DMS53 (cell line): ENCODE data around the gene KNDC1.

Experiments used
- DNase-seq: peaks from one replicate; lab custom pipeline; 2025; lab: John Stamatoyannopoulos, UW

The KNDC1 gene

DNA sequence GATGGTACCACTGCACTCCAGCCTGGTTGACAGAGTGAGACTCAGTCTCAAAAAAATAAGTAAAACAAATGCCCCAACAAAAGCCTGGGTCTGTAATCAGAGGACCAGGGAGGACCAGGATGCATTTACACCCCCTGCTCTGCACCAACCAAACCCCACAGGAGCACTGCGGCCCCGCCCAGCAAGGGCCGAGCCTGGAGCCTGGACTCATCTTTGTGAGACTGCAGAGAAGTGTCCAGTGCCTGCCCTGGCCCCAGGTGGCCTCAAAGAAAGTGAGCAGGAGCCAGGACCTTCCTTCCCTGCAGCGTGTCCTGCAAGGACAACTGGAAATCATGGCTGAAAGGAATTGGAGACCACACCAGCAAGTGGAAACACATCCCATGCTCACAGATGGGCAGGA, 31.6 kb downstream of the KNDC1 start:
- no peak for DNase-seq

DNA sequence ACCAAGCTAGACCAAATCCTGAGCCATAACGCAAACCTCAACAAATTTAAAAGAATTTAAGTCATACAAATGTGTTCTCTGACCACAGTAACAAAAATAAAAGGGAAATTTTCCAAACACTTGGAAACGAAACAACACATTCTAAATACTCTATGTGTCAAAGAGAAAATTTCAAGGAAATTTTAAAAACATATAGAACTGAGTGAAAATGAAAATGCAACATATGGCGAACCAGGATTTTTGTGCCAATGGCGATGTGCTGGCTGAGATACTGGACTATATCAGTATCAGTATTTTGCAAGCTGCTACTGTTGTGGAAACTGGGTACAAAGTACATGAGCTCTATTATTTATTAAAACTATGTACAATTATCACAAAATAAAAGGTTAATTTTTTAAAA, 34.1 kb downstream of the KNDC1 start:
- no peak for DNase-seq

DNA sequence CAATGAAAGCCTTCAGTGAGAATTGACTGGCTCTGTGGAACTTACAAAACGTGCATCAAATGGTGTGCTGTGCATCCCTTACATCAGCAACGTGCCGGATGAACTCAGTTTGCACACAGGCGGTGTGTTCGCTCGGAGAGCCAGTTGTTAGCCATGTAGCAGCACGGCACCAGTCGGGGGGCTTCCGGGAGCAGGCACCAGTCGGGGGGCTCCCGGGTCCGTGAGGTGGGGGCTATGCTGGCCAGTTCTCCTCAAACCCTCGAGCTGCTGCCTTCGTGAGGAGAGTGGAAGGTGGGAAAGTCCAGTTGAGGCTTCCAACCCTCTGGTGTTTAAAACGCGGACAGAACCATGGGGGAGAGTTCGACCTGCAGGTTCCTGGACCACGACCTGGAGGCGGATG, 35.1 kb downstream of the KNDC1 start:
- no peak for DNase-seq

DNA sequence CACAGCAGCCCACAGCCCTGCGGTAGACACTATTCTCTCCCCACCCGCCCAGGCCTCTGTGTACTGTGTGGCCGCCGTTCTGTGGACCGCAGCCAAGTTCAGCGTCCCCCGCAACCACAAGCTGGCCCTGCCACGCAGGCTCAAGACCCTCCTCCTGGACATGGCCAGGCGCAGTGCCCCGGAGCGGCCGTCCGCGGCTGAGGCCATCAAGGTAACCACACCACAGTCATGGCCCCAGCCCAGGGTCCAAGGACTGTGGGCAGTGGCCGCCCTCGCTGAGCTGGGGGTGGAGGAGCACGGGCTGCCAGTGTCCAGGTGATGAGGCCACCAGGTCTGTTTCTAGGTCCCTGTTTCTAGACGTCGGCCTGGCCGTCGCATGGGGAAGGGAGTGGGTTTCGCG, 35.6 kb downstream of the KNDC1 start:
- no peak for DNase-seq

DNA sequence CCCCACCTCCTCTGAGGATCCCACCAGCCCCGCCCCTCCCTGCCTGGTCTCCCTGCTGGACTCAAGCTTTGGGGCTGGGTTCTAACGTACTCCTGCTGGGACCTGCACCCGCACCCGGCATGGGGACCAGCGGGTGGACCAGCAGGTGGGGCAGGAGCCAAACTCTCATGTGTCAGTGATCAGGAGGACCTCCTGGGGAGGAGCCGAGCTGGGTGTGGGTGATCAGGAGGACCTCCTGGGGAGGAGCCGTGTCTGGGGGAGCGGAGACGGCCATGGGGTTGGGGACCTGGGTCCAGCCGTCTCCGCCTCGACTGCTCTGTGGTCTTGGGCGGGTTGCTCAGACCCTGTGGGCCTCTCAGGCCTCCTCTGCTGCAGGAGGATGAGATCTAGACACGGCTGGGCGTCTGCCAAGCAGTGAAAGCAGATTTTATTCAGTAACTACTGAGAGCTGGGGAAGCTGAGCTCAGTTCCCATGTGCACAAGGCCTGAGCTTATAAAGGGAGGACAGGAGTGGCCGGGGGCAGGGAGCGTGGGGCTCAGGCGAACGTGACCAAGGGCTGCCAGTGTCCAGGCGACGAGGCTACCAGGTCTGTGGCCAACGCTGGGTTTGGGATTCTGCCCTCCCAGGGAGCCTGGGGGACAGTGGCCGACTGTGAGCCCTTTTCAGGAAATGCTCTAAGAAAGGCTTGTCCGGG, 36.3 kb downstream of the KNDC1 start:
- DNase-seq, result no peak

DNA sequence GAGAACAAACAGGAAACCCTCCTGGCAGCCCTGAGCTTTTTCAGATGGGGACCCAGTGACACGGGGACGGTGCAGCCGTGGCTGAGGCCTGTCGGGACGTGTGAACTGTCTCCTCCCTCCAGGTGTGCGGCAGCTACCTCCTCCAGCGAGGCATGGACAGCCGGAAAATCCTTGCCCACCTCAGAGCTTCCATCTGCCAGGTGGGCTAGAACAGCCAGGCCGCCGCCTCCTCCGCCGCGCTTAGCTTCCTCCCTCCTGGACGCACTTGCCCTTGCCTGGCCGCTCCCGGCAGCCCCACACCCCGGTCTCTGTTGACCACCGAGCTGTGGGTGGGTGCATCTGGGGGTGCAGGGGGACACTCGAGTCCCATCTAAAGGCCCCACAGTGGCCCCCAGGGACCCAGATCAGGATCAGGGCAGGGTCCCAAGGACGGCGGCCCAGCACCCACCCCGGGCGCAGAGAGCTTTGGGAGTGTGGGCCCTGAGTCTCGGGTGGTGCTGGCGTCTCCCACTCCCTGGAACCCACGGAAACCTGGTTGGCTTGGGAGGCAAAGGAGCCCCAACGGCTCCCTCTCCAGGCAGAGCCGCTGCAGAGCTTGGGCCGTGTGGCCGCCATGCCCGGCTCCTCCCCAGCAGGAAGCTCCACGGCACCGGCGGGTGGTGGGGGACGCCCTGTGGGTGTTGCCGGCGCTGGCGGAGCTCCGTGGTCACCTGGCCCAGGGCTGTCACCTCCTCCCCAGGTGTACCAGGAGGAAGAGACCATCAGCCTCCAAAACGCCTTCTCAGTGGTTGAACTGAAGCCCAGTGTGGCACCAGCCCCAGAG, 37.1 kb downstream of the KNDC1 start:
- DNase-seq, result no peak

DNA sequence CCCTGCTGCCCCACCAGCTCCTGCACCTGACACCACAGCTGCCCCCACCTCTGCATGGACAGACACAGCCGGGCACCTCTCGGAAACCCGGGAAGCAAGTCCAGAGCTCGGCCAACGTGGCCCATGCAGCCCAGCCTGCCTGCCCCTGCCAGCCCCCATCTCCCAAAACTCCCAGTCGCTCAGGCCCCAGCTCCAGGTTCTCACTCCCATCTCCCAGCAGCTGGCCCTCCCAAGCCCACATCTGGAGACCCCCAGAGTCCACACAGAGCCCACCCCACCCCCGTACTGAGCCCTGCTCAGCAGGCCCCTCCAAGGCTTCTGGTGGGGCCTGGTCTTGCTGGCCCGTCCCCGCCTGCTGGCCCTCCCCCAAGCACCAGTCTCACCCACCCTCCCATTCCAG, 37.8 kb downstream of the KNDC1 start:
- no peak for DNase-seq

DNA sequence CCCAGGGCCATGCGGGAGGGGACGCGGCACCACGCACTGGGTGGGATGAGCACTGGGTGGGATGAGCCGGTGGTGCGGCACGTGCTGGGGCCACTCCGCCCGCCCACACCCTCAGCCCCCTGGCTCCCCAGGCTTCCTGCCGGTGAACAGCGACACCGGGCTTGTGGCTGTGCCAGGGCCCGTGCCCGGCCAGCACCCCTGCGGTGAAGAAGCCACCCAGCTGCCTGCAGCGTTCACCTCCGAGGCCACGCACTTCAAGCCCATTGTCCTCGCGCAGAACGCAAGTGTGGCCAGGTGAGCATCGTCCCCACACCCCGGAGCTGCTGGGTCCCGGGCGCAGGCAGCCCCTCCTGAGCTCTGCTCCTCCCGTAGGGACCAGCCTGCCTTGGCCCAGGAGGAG, 38.2 kb downstream of the KNDC1 start:
- no peak for DNase-seq

DNA sequence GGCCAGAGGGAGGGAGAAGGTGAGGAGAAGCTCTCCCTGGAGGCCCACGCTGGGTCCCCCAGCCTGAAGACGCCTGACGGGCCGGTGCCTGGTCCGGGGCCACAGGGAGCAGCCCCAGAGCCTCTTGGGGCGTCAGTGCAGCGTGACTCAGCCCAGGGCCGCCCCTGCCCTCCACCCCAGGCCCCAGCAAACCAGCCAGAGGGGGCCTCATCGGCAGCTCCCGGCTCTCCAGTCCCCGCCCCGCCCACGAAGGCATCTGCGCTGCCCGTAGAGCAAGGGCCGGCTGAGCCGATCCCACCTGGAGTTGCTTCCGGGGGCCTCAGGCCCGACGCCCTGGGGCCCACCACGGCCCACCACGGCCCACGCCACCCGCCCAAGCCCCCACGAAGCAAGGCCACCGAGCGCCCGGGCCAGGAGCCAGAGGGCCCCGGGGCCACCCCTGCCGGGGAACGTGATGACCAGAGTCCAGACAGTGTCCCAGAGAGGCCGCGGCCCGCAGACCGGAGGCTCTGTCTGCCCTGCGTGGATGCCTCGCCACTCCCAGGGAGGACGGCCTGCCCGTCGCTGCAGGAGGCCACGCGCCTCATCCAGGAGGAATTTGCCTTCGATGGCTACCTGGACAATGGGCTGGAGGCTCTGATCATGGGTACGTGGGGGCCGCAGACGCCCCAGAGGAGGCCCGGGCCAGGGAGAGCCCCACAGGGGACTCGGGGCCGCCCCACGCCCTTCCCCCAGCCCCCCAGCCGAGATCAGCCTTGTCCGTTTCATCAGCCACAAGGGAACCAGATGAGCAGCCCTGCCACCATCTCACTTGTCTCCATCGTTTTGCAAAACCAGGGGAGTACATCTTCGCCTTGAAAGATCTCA, 38.8 kb downstream of the KNDC1 start:
- no peak for DNase-seq

DNA sequence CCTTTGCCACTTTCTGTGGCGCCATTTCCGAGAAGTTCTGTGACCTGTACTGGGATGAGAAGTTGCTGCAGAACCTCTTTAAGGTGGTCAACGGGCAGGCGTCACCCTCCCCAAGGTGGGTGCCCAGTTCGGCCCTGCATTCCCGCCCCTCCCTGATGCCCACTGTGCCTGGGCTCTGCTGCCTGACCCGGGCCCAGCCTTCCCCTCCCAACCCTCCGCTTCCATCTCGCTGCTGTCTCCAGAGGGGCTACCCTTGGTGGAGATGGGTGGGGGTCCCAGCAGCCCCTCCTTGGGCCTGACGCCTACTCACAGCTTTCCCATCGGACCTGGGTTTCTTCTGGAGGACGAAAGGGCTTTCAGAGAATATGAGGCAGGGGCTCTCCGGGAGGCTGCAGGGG, 39.5 kb downstream of the KNDC1 start:
- no peak for DNase-seq

DNA sequence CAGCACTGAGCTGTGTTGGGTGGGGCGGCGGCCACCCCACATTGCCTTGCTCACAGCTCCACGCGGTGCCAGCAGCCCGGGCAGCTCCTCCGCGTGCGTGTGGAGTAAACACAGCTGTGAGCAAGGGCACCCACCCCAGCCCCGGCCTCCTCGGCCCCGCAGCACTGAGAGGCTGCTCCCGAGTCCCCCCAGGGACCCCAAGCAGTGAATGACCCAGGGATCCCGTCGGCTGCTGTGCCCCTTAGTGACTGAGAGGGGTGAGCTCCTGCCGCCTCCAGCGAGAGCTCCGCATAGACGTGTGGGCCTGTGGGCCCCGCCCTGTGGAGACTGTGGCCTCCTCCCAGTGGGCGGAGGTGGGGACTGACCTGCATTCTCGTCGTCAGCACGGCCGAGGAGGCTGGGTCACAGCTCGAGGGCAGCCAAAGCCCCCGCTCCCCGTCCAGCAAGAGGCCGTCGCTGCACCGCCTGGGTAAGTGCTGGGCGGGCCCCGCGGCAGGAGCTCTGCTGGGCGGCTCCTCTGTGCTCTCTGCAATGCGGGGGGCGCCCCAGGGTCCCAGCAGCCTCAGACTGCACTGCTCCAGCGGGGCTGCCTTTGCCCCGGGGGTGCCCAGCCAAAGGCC, 40.1 kb downstream of the KNDC1 start:
- DNase-seq, result no peak

DNA sequence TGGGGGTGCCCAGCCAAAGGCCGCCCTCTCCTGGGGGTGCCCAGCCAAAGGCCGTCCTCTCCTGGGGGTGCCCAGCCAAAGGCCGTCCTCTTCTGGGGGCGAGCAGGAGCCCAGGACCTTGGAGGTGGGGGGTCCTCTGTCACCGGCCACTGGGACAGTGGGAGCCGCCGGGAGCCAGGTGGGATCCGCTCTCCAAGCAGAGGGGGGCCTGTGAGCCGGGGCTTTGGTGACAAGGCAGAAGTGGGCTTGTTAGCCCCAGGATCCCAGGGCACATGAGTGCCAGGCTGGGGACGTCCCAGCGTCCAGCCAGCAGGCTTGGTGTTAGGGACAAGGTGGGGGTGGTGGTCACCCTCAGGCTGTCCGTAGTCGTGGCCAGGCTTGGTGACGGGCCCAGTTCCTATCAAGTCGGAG, 40.6 kb downstream of the KNDC1 start:
- no peak for DNase-seq

DNA sequence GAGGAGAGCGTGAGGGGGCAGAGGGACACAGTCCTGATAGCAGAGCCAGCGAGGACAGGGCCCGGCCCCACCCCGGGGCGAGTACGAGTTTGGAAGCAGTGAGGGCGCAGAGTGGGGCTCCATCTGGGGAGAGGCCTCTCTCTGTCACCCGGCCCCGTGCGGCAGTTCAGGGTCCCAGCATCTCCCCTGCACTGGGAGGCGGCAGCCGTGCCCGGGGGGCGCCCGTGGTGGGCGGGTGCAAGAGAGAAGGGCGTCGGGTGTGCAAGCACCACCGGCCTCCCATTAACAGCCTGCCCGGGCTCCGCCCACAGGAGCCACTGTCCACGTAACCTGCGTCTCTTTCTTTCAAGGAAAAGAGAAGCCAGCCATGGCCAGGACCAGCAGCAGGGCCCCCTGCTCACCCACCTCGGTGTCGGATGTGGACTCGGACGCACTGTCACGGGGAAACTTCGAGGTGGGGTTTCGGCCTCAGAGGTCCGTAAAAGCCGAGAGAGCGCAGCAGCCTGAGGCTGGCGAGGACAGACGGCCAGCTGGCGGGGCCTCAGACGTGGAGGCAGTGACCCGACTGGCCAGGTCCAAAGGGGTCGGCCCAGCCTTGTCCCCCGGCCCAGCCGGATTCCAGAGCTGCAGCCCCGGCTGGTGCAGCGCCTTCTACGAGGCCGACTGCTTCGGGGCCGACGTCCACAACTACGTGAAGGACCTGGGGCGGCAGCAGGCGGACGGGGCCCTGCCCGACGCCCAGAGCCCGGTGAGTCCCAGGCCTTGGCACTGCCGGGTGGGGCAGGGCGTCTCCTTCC, 41.3 kb downstream of the KNDC1 start:
- DNase-seq, result no peak

DNA sequence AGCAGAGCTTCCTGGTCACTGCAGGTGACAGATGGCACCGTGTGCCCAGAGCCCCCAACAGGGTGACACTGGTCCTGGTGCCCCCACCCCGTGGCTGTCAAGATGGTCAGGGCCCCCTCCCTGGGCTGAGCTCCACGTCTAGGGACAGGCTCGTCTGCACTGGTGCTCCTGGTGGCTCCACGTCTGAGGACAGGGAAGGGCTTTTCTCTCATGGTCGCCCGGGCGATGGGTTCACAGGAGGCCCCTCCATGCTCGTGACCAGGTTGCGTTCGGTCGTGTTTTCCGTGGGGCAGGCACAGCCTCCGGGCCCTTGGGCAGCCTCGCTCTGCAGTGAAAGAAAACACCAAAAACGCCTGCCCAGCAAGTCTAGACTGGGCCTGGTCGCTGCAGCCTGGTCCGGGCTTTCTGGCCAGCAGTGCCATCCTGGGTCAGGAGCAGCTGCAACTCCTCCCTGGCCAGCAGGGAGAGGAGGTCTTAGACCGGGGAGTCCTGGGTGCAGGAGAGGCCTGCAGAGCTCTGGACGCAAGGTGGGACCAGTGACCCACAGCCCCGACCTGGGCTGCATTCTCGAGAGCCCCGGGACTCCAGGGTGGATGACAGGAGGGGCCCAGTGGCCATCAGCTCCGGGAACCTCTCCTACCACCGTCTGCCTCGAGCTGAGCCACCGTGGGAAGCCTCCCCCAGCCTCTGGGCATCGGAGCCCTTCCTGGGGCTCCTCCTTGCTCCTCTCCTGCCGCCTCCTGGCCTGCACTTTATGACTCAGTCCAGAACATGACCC, 42.1 kb downstream of the KNDC1 start:
- no peak for DNase-seq

DNA sequence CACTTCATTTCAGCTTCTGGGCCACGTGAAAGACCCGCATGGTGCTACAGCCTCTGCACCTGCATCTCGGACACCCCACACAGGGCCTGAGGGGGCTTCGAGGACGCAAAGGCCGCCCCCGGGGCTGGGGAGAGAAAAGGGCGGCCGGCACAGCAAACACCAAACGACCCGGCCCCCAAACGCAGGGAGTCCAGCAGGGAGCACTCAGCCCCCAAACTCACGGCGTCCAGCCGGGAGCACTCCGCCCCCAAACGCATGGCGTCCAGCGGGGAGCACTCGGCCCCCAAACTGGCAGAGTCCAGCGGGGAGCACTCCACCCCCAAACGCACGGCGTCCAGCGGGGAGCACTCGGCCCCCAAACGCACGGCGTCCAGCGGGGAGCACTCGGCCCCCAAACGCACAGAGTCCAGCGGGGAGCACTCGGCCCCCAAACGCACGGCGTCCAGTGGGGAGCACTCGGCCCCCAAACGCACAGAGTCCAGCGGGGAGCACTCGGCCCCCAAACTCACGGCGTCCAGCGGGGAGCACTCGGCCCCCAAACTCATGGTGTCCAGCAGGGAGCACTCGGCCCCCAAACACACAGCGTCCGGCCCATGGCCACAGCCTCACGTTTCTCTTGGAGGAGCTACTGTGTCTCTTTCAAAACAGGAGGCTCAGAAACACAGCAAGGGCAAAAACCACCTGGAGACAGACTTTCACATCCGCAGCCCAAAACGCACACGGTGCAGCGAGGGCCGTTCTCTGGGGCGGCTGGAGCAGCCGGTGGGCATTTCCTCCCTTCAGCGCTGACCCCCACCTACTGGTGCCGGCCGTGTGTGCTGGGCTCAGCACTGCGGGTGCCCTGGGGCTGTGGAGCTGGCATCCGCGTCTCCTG, 43.0 kb downstream of the KNDC1 start:
- DNase-seq, result no peak

DNA sequence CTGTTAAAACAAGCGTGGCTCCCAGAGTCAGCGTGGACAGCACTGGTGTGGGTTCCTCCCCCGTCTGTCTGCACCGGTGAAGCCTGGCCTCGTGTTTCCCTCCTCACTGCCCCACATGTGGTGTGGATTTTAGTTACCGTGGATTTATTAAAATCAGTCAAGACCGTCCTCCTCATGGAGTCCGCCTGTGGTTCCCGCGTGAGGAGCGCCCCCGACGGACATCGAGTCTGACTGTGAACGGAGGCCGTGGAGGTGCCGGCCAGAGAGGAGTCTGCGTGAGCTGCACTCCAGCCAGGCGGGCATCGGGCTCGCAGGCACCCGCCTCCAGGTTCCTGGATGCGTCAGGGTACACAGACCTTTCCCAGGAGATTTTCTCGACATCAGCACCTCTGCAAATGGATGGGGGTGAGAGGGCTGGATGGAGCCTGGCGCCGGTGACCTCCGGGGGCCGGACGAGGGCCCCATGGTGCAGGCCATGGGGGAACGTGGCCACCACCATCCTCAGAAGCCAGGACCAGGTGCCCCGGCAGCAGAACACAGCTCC, 43.7 kb downstream of the KNDC1 start:
- DNase-seq, result no peak

DNA sequence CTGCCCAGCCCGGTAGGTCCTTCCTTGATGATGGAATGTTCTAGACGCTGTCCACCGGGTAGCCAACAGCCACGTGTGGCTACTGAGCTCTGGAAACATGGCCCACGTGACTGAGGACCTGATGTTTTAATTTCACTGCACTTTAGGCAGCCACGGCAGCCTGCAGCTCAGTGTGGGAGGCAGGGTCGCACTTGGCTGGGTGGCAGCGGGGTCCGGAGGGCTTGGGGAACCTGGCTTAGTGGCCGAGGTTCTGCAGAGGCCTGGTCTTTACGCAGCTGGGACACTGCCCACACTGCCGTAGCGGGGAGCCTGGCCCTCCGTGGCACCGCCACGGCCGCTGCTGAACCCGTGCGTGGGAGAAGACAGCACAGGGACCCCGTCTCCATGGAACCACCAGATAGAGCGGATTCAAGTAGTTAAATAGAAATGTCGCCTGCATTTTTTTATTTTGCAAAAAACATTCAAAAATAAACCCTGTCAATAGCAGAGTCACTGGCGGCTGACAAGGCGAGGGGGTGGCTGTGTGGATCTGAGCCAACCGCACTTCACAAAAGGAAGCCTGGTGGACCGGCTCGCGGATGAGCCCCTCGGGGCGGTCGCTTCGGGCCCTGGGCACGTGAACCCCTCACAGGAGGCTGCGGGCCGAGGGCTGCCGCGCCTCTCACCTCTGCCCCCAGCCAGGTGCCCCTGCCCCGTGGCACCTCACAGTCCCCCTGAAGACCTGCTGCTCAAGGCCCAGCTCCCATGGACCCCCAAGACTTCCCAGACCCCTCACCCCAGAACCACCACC, 44.4 kb downstream of the KNDC1 start:
- DNase-seq, result no peak

DNA sequence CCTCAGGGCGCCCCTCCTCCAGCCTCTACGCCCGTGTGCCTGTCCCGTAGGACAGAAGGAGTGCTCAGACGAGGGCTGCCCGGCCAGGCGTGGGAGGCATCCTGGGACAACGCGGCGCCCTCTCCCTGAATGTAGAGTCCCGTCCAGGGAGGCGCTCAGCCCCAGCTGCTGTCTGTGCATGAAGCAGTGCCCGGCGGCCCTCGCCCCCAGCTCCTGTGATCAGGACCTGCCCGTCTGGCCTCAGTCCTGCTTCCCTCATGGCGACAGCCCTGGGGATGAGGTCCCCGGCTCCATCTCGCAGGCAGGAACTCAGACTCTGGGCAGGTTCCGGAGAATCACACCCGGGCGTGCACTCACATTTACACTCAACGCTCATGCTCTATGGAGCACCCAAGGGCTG, 45.1 kb downstream of the KNDC1 start:
- no peak for DNase-seq
